SHP77 treated with DMSO at 0.1 percent for 48 hours (cell line): Measurements from ENCODE around the gene DPH7.
"Not testable (repeated sequence)": the region's sequence is repeated elsewhere in the genome, so short reads cannot be mapped to it uniquely, and the experiment has no call there.

Source experiments
- DNase-seq: peaks from one replicate; lab custom pipeline; 2025; lab: John Stamatoyannopoulos, UW

DPH7 gene

DNA sequence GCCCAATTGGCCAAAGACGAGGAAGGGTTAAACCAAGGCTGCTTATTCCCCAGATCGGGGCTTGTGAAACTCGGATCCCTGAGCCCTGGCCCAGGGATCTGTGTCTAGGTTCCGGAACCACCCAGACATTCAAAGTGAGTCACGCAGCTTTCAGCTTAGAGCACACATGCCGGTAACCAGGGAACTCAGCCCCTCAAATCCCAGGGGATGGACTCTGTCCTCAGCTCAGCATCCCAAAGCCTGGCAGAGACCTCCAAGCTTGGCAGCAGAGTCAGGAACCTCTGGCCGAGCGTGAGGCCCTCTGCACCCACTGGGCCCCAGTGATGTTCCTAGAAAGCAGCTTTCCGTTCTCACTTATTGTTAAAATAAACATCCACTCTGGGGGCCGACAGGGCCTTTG is 33.6 kb downstream of the DPH7 start:
- DNase-seq = no peak

DNA sequence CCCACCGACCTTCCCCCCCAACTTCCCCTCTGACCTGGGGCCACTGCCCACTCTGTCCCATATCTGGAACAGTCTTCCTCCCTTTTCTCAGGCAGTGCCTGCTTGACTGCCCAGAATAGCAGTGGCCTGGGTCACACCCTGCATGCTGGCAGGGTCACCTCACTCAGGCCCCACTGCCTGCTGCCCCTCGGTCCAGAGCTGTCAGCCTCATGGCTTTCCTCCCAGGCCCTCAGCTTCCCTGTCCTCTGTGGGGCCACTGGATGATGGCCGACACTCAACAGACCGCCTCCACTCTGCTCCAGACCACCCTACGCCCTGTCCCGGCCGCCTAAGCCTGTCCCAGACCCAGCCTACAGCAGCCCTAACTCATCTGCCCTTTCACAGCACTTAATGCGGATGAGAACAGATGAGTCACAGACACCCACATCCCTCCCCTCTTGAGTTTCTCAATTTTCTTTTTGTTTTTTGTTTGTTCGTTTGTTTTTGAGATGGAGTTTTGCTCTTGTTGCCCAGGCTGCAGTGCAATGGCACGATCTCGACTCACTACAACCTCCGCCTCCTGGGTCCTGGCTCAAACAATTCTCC is 34.5 kb downstream of the DPH7 start:
- no peak for DNase-seq

DNA sequence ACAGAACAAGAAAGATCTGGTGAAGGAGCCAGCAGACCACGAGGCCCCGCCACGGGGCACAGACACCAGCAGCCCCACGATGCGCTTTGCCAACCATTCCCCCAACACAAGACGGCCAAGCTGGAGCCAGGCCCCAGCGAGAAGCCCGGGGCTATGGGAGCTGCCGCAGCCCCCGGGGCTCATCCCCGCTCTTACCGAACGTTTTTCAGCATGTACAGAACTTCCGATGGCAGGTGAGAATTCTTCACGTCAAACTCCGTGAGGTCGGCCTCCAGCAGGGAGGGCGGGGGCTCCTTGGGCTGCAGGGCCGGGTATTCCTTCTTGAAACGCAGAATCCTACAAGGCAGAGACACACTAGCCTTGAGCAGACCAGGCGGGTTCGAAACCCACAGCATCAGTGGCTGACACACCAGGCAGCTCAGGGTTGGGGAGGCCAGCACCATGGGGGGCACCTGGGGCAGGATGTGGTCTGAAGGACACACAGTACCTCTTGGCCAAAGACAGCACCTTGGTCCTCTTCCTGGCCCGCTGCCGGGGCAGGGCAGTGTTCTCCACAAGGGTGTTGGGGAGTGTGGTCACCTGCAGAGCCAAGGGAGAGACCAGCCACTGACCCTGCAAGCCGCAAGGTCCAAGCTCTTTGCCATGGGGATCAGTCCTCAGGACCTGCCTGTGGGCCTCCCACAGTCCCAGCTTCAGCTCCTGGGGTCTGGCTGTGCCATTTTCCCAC is 35.3 kb downstream of the DPH7 start:
- DNase-seq = no peak

DNA sequence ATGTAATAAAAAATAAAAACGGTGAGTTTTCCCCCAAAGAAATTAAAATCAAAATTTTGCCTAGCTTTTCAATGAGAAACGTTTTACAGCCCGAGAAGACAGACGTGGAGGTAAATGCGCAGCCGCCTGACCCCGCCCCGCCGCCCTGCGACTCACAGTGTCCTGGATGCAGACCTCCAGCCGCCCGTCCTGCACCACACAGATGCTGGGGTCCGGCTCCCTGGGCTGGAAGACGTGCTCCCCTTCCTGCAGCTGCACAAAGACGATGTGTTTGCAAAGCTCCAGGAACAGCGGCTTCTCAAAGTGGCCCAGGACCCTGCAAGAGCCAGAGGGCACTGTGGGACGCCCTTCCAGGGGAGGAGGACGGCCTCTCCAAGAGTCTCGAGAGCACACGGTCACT is 36.2 kb downstream of the DPH7 start:
- no peak for DNase-seq

DNA sequence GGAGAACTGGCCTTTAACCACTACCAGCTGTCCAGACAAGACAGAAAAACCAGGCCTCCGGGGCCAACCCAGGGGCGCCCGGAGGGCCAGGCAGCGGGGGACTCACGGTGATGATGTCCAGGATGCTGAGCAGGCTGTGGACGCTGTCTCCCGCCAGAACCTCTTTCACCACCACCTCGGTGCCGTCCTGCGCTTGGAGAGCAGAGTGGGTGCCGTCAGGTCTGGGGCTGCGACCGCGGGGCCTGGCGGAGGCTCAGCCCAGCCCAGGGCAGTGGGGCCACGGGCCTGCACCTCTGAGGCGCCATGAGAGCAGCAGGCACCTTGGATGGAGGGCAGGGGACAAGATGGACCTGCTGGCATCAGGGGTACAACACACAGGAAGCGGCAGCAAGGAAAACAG is 38.2 kb downstream of the DPH7 start:
- DNase-seq = no peak

DNA sequence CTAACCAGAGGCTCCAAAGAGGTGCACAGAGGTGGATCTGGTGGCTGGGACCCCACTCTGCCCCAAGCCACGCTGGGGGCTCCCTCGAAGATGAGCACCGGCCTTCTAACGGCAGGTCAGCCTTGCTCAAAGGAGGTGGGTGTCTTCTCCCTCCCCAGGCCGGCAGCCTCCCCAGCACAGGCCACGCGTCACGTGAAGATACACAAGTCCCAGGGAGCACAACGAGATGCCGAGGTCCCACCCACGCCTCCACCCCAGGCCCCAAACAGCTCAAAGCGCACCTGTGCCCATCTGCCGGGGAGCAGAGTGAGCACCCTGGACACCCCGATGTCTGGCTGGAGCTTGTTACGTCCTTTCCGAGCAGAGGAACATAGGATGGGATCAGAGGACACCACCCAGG is 40.7 kb downstream of the DPH7 start:
- DNase-seq = no peak

DNA sequence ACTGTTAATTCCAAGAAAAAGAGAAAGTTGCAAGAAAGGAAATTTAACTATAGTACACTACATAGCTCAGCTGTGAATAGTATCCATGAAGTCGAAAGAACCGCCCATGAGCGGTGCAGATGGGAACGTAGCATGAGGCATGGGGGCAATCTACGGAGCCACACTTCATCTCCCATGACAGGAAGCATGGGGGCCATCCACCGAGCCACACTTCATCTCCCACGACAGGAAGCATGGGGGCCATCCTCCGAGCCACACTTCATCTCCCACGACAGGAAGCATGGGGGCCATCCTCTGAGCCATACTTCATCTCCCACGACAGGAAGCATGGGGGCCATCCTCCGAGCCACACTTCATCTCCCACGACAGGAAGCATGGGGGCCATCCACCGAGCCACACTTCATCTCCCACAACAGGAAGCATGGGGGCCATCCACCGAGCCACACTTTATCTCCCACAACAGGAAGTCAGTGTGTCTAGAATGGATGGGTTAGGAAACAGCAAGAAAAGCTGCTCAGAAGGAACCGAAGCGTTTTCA is 42.1 kb downstream of the DPH7 start:
- not testable (repeated sequence) for DNase-seq

DNA sequence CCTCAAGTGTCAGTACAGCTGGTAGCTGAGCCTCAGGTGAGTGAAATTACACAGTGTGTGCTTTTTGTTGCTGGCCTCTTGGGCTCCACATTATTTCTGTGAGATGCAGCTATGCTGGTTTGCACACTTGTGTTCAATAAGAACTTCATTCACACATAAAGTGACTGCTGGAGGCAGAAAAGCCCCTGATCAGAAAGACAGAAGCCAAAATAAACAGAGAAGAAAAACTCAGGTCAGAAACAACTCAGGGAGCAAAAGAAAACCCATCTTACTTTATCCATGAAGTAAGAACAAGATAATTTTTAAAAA is 43.7 kb downstream of the DPH7 start:
- no peak for DNase-seq

DNA sequence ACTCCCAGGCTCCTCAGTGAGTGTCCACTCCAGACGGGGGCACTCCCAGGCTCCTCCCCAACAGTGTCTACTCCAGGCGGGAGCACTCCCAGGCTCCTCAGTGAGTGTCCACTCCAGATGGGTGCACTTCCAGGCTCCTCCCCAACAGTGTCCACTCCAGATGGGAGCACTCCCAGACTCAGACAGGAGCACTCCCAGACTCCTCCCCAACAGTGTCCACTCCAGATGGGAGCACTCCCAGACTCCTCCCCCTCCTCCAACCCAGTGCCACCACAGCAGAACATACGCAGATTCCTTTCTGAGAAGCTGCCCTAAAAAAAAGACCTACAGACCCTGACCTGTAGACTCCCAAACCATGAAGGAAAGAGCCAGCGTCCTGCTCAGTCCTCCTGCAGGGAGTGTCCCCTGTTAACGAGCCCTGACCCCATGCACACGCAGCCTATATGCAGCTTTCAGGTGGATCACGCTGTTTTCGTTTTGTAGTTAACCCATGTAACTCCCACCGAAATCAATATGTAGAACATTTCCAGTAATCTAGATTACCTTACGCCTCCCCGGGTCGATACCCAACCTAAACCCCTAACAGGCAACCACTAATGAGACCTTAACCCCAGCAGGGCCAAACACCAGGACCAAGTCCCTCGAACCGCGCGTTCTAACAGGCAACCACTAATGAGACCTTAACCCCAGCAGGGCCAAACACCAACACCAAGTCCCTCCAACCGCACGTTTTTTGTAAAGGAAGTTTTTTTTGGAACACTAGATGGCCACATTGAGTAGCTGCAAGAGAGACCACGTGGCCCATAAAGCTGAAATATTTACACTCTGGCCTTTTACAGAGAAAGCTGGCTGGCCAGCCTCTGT is 44.2 kb downstream of the DPH7 start:
- DNase-seq = peak; percentile 78

DNA sequence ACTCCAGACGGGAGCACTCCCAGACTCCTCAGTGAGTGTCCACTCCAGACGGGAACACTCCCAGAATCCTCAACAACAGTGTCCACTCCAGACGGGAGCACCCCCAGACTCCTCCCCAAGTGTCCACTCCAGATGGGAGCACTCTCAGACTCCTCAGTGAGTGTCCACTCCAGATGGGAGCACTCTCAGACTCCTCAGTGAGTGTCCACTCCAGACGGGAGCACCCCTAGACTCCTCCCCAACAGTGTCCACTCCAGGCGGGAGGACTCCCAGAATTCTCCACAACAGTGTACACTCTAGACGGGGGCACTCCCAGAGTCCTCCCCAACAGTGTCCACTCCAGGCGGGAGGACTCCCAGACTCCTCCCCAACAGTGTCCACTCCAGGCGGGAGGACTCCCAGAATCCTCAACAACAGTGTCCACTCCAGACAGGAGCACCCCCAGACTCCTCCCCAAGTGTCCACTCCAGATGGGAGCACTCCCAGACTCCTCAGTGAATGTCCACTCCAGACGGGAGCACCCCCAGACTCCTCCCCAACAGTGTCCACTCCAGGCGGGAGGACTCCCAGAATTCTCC is 45.7 kb downstream of the DPH7 start:
- not testable (repeated sequence) for DNase-seq

DNA sequence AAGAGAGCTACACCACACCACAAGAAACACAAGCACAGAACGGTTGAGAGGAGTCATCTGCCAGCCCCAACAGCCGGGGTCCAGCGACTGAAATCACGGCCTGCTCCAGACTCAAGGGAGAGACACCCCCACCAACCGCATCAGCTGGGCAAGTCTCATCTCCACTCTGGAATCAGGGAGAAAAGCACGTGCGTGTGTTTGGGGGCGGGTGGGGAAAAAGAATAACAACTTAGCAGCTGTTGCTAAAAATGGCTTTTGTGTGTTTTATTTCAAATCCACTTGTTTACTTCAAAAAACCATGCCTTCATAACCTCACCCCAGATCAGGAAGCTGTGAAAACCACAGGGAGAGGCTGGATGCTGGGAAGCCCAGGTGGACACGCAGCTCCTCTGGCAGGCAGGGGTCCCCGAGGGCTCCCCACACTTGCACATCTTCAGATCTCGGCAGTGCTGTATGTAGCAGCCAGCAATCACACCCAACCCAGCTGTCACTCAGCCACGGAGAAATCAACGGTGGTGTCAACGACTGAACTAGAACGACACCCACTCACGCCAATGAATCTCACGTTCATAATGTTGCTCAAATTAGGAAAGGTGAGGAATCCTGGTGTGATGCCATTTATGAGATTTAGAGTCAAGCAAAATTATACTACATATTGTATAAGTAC is 47.5 kb downstream of the DPH7 start:
- no peak for DNase-seq

DNA sequence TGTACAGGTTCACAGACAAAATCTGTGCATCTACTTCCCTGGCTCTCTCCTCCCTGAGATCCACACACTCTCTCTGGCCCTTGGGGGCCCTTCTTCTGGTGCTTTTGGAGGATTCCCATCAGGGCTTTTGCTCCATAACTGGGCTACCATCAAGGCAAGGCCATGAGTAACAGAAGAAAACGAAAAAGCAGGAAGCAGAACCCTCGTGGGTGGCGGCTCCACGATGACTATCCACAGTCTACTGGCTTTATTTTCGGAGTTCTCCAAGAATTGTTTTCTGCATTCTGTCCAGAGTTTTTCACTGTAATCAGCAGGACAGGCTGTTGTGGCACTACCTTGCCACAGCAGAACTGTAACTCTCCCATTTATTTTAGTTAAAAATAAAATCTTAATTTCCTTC is 48.4 kb downstream of the DPH7 start:
- DNase-seq = no peak

DNA sequence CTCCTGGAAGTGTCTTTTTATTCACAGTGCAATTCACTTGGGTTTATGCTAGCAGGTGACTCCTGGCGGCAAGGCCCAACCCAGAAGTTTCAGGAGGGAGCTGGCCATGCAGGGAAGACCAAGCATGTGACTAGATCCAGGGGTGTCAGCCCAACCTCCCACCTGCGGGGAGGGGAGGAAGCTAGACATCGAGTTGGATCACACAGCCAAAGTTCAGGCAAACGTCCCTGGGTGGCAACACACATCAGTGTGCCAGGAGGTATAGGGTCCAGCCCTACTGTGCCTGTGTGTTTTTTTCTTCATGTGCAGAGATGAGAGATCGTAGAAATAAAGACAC is 53.8 kb downstream of the DPH7 start:
- no peak for DNase-seq

DNA sequence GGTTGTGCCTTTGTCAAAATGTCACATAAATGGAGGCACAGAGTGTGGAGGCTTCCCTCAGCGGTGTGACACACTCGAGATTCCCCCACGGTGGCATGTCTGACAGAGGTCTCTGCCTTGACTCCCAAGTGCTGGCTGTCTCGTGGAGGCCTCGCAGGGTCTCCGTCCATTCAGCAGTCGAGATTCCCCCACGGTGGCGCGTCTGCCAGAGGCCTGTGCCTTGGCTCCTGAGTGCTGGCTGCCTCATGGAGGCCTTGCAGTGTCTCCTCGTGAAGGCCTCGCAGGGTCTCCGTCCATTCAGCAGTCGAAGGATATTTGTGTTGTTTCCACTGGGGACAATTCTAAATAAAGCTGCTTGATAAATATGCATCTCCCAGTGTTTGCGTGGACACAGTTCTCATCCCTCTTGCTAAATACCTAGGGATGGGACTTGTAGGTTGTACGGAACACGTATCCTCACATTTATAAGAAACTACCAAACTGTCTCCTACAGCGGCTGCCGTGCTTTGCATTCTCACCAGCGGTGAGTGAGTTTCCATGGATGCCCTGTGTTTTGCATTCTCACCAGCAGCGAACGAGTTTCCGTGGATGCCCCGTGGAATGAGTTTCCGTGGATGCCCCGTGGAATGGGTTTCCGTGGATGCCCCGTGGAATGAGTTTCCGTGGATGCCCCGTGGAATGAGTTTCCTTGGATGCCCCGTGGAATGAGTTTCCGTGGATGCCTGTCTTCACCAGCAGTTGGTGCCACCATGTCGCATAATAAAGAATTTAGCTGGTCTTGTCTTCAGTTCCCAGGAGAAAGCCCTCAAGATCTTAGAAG is 54.4 kb downstream of the DPH7 start:
- no peak for DNase-seq

DNA sequence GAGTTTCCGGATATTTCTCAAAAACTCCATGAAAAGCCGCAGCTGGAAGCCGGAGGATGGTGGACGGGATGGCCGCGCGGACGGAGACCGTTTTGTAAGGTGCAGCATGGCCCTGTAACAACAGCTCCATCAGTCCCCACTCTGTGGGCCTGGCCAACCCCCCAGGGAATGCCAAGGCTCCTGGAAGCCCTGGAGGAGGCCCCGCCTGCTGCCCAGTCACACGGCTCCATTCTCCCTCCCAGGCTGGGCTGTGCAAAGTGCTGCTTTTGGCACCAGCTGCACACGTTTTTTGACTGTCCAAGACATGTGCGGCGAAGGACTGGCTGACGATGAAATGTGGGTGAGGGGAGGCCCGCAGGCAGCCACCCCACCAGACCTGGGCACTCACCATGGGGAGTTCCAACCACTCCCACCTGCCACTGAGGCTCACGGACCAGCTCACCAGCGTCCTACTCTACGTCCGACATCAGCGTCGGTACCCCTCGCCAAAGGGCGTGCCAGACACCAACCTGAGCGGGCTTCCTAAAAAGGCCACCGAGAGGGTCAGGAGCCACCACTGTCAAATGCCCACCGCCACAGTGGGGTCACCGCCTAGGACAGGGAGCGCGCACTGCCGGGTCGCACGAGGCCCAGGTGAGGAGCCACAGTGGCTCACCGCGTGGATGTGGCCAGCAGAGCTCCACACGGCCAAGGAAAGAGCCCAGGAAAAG is 55.8 kb downstream of the DPH7 start:
- DNase-seq = no peak

DNA sequence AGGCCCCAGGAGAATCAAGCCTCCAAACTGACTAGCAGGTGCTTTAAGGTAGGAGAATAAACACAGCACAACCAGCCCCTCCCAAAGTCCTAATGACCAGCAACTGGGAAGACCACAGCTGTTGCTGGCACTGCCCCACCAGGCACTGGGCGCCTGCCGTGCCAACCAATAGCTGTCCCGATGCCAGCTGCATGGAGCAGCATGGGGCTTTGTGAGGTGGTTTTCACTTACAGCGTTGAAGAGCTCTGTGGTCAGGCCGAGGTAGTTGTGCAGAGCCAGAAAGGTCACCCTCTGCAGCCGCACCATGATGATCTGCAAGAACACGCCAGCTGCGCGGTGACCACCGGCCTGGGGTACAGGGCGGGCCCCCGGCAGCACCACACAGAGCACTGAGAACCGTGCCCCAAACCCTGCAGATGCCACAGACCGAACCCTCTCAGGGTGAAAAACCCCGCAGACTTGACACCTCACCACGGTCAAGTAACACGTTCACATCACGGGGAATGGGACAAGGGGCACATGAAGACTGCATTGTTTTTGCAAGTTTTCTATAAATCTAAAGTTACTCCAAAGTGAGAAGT is 57.2 kb downstream of the DPH7 start:
- DNase-seq = no peak

DNA sequence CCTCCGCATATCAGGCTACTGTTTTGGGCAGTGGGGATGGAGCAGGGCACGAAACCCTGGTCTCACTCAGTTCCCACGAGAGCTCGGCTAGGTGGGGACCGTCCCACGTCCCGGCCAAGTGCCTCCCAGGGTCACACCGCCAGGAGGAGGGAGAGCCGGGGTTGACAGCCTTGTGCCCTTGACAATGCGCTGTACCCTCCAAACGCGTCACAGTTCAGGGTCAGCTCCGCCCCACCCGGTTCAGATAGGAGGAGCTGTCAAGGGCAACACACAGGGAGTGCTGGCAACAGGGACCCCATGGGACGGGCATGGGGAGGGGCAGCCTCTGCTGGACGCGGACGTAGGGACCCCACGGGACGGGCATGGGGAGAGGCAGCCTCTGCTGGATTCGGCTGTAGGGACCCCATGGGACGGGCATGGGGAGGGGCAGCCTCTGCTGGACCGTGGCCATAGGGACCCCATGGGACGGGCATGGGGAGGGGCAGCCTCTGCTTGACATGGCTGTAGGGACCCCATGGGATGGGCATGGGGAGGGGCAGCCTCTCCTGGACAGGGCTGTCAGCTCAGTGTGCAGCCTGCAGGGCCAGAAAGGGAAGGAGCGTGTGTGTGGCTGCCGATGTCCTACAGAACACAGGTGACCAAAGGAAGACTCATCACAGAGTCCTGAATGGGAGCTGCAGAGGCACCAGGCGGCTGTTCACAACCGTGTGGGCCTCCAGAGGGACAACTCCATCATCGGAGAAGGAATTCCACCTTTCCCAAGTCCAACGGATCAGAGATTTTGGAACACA is 57.9 kb downstream of the DPH7 start:
- DNase-seq = no peak

DNA sequence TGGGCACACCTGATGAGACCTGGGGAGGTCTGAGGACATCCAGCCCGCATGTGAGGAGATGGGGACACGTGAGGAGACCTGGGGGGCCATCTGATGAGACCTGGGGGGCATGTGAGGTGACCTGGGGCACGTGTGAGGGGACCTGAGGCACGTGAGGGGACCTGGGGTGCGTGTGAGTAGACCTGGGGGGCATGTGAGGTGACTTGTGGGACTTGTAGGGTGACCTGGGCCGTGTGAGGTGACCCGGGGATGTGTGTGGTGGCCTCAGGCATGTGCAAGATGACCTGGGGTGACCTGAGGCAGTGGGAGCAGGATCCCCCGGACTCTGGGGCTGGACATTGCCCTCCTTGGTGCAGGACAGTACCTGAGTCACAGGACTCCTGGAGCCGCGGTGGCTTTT is 59.2 kb downstream of the DPH7 start:
- no peak for DNase-seq

DNA sequence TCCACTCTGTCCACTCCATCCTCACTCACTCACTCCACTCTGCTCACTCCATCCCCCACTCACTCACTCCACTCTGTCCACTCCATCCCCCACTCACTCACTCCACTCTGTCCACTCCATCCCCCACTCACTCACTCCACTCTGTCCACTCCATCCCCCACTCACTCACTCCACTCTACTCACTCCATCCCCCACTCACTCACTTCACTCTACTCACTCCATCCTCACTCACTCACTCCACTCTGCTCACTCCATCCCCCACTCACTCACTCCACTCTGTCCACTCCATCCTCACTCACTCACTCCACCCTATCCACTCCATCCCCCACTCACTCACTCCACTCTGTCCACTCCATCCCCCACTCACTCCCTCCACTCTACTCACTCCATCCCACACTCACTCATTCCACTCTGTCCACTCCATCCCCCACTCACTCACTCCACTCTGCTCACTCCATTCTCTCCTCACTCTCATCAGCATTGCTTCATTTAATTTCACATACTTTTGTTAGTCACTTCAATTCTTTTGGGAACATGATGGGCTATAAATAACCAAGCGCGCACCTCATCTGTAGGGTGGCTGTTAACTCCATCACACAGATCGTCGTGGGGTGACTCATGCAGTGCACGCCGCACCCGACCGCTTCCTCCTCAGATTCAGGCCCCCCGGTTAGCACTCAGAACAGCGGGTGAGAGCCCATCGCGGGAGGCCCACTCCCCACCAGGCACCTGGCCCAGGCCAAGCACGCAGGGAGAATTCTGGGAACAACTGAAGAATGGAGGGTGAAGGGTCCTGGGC is 59.9 kb downstream of the DPH7 start:
- not testable (repeated sequence) for DNase-seq
